CD4-positive, alpha-beta T cell (primary cell): ENCODE results near the gene NRTN. TPM values are rescaled to one million over a fixed set of nuclear protein-coding genes. Genes with fewer than 3 reads are reported as not detected.

ENCODE experiments used
- ATAC-seq: fragments of 200-7000 bp; cut with Tn5 transposase; one replicate; pipeline ENCODE4 v1.10.0; 2022; ENCODE audit warnings: mild to moderate bottlenecking; ENCODE audit not compliant: poor library complexity
- CTCF ChIA-PET: fragments of 350-600 bp; sonication (Branson Sonifier 250); formaldehyde crosslinking; loops from one replicate; lab custom pipeline; 2021; ENCODE audit warnings: antibody characterized with exemption, inconsistent platforms; lab: Charles Lee
- POLR2A ChIA-PET: fragments of 350-600 bp; sonication (Branson Sonifier 250); formaldehyde crosslinking; loops from one replicate; lab custom pipeline; 2021; ENCODE audit warnings: antibody characterized with exemption, inconsistent platforms; lab: Charles Lee
- DNase-seq, 14 experiments: peaks; one replicate each; pipeline ENCODE4 v3.0.0-alpha.2; 2013 to 2020; ENCODE audit warnings: mixed read lengths in 2 of 14
- H3K27ac ChIP-seq, 2 donors: one replicate each; pipeline versions ENCODE4 v1.5.1 to v1.7.0; 2013; ENCODE audit warnings: low read length in 2 of 2, low read depth in 1 of 2, mild to moderate bottlenecking in 1 of 2
- H3K27me3 ChIP-seq, 2 experiments: 1 replicate in 1 of 2; 2 replicates in 1 of 2; pipeline versions ENCODE4 v1.6.1 to v1.7.0; 2013; ENCODE audit warnings: low read length in 2 of 2, control low read depth in 1 of 2, mild to moderate bottlenecking in 1 of 2, moderate library complexity in 1 of 2; ENCODE audit not compliant: insufficient read depth in 2 of 2, control insufficient read depth in 1 of 2
- H3K36me3 ChIP-seq: one replicate; pipeline ENCODE4 v1.6.1; 2013; ENCODE audit warnings: low read length, control low read depth; ENCODE audit not compliant: insufficient read depth
- H3K4me1 ChIP-seq: one replicate; pipeline ENCODE4 v1.6.1; 2013; ENCODE audit warnings: low read length, control low read depth; ENCODE audit not compliant: insufficient read depth
- H3K4me3 ChIP-seq: one replicate; pipeline ENCODE4 v1.5.1; 2013; ENCODE audit warnings: mild to moderate bottlenecking, low read length, moderate library complexity
- H3K9me3 ChIP-seq, 2 experiments: 1 replicate in 1 of 2; 2 replicates in 1 of 2; pipeline versions ENCODE4 v1.6.1 to v1.7.0; 2013; ENCODE audit warnings: low read length in 2 of 2, mild to moderate bottlenecking in 2 of 2, control low read depth in 1 of 2, moderate library complexity in 1 of 2; ENCODE audit not compliant: control insufficient read depth in 1 of 2, insufficient read depth in 1 of 2
- H3K27ac Mint-ChIP-seq: one replicate; pipeline ENCODE4 v1.8.0; 2020; ENCODE audit warnings: mixed read lengths
- H3K27me3 Mint-ChIP-seq: one replicate; pipeline ENCODE4 v1.8.0; 2021; ENCODE audit warnings: mixed read lengths
- H3K36me3 Mint-ChIP-seq: one replicate; pipeline ENCODE4 v1.8.0; 2021; ENCODE audit warnings: low read depth, mixed read lengths
- H3K4me1 Mint-ChIP-seq: one replicate; pipeline ENCODE4 v1.8.0; 2021; ENCODE audit warnings: low read depth, mixed read lengths
- H3K4me3 Mint-ChIP-seq: one replicate; pipeline ENCODE4 v1.8.0; 2020; ENCODE audit warnings: mild to moderate bottlenecking, mixed read lengths
- H3K9me3 Mint-ChIP-seq: one replicate; pipeline ENCODE4 v1.8.0; 2020; ENCODE audit warnings: mixed read lengths
- intact Hi-C, 2 experiments: fragments of 100-400 bp; cut with DNase I in 1 of 2; cut with micrococcal nuclease in 1 of 2; formaldehyde crosslinking; loops; one replicate each; pipeline versions ENCODE4 v1.15.1 to v1.9.0; 2023 to 2025; cut with DNase I, micrococcal nuclease
- total RNA-seq, 174 experiments: library from RNA in 2 of 174; stranded (reverse) in 2 of 174; gene quantifications; one replicate each; pipeline ENCODE4 v1.2.3 and lab custom pipeline; 2021 to 2026
- TF ChIP-seq, protein P1 (sequence below): fragments of 200-600 bp; IDR thresholded peaks from one replicate; pipeline ENCODE4 v1.8.0; 2022; ENCODE audit warnings: antibody characterized with exemption, mild to moderate bottlenecking

Gene NRTN
- total RNA-seq, 2 experiments from 2014 or later: 1.5 to 1.6 TPM

GRCh38 chr19:5814852-5815246, 10.0 kb downstream of the NRTN start:
- Mint-ChIP-seq H3K4me1 (no peaks in the 10 kb centered on the region), H3K27me3 (no peaks in the 10 kb centered on the region), H3K9me3 (no peaks in the 10 kb centered on the region), H3K4me3 (no peak overlapping the region), H3K27ac (no peak overlapping the region), H3K36me3 (no peaks in the 10 kb centered on the region)
- intact Hi-C loops: no loop called here
- TF ChIP-seq, protein P1, sequence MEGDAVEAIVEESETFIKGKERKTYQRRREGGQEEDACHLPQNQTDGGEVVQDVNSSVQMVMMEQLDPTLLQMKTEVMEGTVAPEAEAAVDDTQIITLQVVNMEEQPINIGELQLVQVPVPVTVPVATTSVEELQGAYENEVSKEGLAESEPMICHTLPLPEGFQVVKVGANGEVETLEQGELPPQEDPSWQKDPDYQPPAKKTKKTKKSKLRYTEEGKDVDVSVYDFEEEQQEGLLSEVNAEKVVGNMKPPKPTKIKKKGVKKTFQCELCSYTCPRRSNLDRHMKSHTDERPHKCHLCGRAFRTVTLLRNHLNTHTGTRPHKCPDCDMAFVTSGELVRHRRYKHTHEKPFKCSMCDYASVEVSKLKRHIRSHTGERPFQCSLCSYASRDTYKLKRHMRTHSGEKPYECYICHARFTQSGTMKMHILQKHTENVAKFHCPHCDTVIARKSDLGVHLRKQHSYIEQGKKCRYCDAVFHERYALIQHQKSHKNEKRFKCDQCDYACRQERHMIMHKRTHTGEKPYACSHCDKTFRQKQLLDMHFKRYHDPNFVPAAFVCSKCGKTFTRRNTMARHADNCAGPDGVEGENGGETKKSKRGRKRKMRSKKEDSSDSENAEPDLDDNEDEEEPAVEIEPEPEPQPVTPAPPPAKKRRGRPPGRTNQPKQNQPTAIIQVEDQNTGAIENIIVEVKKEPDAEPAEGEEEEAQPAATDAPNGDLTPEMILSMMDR: no peak
- H3K36me3 ChIP-seq: no peaks in the 10 kb centered on the region
- H3K4me3 ChIP-seq: no peak overlapping the region
- H3K27me3 ChIP-seq: no peaks in the 10 kb centered on the region
- H3K4me1 ChIP-seq: no peaks in the 10 kb centered on the region
- CTCF ChIA-PET: no interaction called here
- H3K27ac ChIP-seq: no peak overlapping the region
- DNase-seq (no peak), ATAC-seq (no peak)
- no peaks in the 10 kb centered on the region for H3K9me3 ChIP-seq
- POLR2A ChIA-PET: no interaction called here

- Histone ChIP-seq H3K9me3 (no peaks in the 10 kb centered on the region), H3K27ac (no peak overlapping the region), H3K36me3 (no peaks in the 10 kb centered on the region), H3K4me1 (no peaks in the 10 kb centered on the region), H3K4me3 (no peak overlapping the region), H3K27me3 (no peaks in the 10 kb centered on the region)
- H3K27ac Mint-ChIP-seq: no peak overlapping the region
- TF ChIP-seq, protein P1: no peak
- no peaks in the 10 kb centered on the region for H3K27me3 Mint-ChIP-seq
- no peaks in the 10 kb centered on the region for H3K4me1 Mint-ChIP-seq
- POLR2A ChIA-PET: no interaction called here
- H3K4me3 Mint-ChIP-seq: no peak overlapping the region
- no peak for DNase-seq
- H3K9me3 Mint-ChIP-seq: no peaks in the 10 kb centered on the region
- ATAC-seq: no peak
- CTCF ChIA-PET: no interaction called here
- H3K36me3 Mint-ChIP-seq: no peaks in the 10 kb centered on the region
- intact Hi-C loops: no loop called here
Measured at GRCh38 chr19:5817218-5817617, 12.4 kb downstream of the NRTN start.

DNA sequence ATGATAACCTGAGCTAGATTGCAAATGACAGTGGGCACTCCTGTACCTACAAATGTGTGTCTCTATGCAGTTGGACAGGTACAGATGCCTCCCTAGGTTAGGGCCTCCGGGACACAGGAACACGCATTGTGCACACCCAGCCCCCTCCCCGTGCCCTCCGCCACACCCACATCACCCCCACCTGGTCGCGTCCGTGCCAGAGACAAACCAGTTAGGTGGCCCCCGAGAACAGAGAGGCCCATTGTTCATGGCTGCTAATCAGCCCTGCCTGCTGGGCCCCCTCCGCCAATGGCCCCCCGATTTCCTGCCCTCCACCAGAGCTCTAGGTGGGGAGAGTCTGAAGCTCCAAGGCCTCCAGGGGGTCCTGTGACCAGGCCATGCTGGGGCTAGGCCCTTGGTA, 13.7 kb downstream of the NRTN start:
- H3K9me3 ChIP-seq: no peaks in the 10 kb centered on the region
- TF ChIP-seq, protein P1: no peak

More for the DNA sequence above, 13.7 kb downstream of the NRTN start:
- CTCF ChIA-PET: no interaction called here
- POLR2A ChIA-PET: no interaction called here
- H3K4me1 Mint-ChIP-seq: no peaks in the 10 kb centered on the region
- ATAC-seq (no peak), DNase-seq (no peak)
- Histone ChIP-seq H3K4me1 (no peaks in the 10 kb centered on the region), H3K4me3 (no peak overlapping the region), H3K36me3 (no peaks in the 10 kb centered on the region), H3K27me3 (no peaks in the 10 kb centered on the region), H3K27ac (no peak overlapping the region)
- H3K9me3 Mint-ChIP-seq: no peaks in the 10 kb centered on the region
- H3K27me3 Mint-ChIP-seq: no peaks in the 10 kb centered on the region
- H3K27ac Mint-ChIP-seq: no peak overlapping the region
- intact Hi-C loops: no loop called here
- no peak overlapping the region for H3K4me3 Mint-ChIP-seq
- H3K36me3 Mint-ChIP-seq: no peaks in the 10 kb centered on the region
